GM19463 (cell line): ENCODE measurements around the gene LGR4.

Source experiments
- ATAC-seq: cut with Tn5 transposase; IDR thresholded peaks from one replicate; pipeline ENCODE4 v1.9.1; 2021; ENCODE audit warnings: mild to moderate bottlenecking, moderate library complexity; ENCODE audit not compliant: unreplicated experiment

LGR4 gene

DNA sequence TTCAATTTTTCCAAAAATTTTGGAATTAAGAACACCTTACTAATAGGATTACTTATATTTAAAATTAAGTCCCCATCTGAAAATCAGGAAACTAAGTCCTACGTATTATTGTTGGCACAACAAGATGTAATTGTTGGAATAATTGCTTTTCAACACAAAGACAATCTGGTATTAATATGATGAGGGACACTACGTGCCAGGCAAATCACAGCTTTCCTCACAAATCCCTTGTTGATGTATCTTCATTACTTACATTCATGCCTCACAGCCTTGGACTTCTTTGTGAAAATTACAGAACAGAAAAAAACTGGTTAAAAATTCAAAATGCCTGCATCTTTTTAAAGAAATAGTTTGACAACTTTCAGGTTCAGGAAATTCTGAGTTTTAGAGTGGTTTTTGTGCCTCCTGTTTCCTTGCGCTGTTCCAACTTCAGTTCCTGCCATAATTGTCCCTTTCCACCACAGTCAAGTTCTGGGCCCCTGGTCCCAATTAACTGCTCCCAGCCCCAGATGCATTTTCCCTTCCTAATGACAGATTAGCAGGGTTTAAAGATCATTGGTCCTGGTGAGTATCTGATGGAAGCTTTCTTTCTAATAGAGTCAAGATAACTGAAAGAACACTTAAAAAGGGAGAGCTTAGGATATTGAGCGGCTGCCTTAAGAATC lies 86.3 kb downstream of the LGR4 start:
- no peak for ATAC-seq

GRCh38 chr11:27385245-27385644 lies 87.3 kb downstream of the LGR4 start:
- ATAC-seq = no peak

DNA sequence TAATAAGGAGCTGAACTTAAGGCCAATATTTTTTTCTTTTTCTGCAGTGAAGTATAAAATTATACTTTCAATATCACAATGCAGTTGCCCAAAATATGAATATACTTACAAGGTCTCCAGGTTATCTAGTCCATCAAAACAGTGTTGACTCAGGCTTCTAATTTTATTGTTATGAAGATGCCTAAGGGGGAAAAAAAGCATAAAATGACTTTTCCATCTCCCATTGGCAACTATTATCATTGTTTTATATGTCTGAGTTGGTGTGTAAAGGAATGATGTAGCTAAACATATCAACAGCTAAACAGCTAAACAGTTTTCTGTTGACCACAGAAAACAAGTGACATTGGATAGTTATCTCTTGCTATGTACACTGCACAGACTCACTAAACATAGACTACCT lies 88.4 kb downstream of the LGR4 start:
- ATAC-seq = no peak

DNA sequence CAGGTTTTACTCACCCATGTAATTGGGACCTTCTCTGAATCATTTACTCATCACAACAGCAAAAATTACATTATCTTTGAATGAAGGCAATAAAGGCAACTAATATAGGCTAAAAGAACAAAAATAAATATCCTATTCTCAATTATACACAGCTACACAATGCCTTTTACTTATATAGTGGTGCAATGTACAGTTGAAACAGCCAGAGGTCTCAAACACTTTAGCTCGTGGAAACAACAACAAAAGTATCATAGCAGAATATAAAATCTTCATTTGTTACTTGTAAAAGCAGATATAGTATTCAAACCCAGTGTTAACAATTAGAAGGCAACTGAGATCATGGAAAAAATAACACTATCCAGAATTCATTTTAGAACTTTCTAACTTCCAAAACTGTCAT lies 88.9 kb downstream of the LGR4 start:
- no peak for ATAC-seq

- peak; percentile 75 for ATAC-seq
Measured at GRCh38 chr11:27381238-27381666, 91.3 kb downstream of the LGR4 start.

DNA sequence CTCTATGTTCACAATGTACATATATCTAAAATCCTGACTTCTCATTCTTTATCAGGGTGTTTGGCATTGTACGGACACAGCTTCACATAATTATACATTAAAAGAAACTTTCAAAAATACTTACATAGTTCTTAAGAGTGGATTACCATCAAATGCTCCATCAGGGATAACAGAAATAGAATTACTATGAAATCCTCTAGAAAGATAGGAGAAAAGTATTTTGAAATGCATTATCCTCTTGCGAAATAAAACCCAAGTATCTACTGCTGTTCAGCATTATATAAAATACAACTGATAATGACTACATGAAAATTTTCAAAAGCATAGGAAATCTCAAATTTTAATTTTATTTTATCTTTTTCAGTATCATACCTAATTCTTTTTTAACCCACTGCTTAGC lies 91.8 kb downstream of the LGR4 start:
- ATAC-seq = no peak

DNA sequence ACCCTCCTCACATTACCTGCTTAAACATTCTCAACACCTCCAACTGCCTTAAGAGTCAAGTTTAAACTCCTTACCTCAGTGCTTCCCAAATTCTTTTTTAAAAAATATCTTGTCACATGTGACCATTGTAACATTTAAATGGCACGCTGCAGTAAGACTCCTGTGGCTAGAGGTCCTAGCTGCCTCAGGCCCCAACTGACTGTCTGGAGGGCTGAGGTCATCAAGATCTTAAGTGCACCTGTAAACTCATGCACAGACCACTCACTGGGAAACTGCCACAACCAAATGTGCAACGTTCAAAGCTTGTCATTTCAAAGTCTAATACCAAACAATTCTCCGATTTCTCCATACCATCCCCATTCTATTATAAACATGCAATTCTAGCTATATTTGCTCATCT lies 93.1 kb downstream of the LGR4 start:
- ATAC-seq = no peak

- no peak for ATAC-seq
Measured at GRCh38 chr11:27375370-27375769, 97.2 kb downstream of the LGR4 start.

DNA sequence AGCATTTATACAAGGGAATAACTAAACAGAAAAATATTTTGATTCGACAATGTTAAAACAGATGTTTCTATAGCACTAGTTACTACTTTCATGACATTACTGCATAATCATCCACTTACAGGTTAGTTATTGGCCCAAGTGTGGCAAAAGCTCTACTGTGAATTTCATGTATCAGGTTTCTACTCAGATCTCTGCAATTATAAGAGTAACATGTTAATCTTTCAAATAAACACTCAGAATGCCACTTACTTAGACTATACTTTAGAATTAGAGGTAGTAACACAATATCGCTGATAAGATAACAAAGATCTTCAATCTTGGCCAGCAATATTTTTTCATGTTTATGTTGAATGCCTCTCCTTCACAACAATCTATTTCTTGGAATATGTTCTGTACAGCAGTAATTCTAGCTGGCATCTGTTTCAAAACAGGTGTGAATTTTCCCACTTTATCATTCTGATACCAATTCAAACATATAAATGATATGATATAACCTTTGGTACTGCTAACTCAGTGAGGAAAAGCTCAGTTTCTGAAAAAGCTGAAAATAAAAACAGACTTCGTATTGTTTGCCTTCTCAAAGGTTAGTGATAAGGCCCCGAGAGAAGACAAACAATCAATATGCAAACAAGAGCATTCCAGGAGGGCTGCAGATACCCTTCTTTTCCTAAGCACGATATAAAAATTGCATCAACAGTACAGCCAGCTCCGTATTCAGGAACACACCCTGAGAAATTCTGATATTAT lies 98.6 kb downstream of the LGR4 start:
- ATAC-seq = no peak

DNA sequence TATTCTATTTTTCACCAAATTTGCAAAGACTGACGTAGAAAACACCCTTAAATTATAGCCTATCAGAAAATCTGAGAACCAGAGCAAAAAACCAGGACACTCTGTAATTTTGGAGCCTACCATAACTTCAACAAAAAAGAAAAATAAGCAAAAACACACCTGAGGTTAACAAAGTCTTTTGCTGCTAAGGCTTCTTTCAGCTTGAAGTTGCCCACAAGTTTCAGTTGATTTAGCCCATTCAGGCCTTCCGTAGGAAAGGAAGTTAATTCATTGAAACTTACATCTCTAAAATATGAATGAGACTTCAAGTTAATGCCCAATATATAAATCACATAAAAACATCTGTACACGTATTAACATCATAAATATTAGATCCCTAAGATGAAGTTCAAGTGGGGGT lies 99.2 kb downstream of the LGR4 start:
- ATAC-seq = no peak

DNA sequence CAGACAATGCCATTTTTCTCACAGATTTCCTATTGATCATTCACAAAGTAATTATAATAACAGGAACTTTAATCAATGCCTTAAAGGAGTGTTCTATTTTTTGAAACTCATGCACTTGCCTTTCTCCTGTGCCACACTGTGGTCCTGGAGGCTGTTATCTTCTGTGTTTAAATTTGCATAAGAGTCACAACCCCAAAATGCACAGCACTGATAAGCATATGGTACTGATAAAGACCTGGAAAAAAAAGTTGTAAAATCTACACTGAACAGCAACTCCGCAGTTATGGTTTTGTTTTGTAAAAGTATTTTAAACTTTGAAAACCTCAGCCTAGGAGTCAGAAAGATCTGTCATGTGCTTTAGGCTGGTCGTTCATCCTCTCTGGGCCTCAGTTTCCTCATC lies 100.4 kb downstream of the LGR4 start:
- no peak for ATAC-seq

- ATAC-seq = no peak
Measured at GRCh38 chr11:27371489-27371888, 101.1 kb downstream of the LGR4 start.

DNA sequence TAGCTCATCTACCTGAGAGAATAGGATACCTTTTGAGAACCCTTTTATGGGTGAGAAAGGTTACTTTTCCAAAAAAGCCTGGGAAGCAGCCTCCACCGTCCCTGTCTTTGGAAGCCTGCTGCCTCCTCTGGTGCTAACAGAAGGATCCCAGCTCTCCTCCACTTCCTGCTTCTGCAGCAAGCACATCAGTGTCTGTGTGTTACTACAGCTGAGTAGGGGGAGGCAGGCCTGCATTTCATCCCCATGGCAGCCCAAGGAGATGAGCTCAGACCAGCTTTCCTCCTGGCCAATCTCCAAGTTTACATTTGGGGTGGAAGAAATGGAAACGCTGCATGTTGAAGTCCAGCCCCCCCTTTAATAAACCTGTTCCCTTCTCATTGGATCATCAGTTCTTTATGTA lies 102.2 kb downstream of the LGR4 start:
- no peak for ATAC-seq

- ATAC-seq = no peak
Measured at GRCh38 chr11:27367881-27368280, 104.7 kb downstream of the LGR4 start.

DNA sequence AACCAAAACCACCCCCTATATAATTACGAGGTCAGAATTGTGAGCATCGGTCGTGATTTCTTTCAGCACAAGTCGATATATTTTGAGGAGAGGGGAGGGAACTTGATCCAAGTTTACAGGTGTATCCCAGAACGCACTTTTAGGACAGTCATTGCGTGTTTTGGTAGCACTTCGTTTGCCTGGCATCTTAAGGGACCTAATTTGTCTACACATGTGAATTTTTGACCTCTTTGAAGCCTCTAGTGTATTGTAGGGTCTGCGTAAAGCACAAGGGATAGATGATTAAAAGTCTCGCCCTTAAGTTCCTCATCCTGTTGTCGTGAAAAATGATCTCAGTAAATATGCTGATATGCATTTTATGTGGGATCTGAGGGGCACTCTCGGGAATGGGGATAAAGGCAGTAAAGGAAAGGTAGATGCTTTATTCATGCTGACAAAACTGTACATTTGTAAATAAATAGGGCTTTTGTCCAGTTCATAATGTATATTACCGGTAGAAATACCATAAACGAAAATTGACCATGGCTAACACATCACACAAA lies 108.9 kb downstream of the LGR4 start:
- no peak for ATAC-seq

- ATAC-seq = peak; percentile 99
Measured at GRCh38 chr11:27362749-27363575, 109.6 kb downstream of the LGR4 start, which contains the start of gene CCDC34. TSS of gene CCDC34 (minus strand) at chr11:27363215. CDS start at chr11:27363194, 21 bp downstream.

DNA sequence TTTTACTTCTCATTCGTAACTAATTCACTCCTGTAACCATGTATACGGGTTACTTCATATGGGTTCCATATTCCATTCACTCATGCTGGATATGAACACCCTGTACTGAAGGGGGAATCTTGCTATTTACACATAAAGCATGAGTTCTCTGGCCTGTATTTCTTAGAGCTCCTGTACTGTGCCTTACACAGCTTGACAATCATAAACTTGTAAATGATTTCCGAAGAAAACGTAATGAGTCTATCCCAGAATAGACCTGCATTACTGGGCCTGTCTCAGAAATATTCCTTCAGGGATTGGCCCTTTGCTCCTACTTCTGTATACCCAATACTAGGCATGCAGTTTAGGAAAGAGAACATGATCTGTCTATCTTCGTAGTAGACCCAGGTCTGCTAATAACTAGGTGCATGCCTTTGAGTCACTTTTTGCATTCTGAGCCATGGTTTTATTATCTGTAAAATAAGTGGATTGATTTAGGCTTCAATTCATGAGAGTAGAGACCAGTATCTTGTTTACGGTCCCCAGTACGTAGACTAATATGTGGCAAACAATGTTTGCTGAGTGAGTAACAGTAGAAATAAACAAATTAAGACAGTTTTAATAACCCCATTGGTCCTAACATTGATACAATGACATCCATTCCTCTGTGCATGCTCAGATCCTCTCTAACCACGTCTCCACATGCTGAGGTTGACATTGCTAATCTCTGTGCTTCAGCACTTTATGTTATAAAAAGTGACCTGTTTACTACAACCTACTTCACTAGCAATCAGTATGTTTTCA lies 110.8 kb downstream of the LGR4 start:
- ATAC-seq = no peak

- ATAC-seq = no peak
Measured at GRCh38 chr11:27358296-27358695, 114.3 kb downstream of the LGR4 start.

DNA sequence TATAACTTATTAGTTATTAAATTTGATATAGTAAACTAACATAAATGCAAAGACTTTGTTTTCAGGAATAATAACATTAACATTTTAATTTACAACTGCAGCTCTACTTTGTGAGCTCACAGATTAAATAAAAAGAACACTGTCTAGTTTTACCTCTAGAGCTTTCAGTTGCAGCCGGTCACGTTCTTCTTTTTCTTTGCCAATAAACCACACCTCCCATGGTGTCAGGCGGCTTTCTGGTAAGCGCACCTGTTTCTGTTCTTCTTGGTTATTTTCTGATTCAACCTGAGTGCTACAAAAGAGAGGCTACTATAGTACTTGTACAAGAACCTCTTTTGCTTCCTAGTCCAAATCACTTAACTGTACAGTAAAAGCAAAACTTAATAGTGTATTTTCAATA lies 115.3 kb downstream of the LGR4 start:
- ATAC-seq = no peak

DNA sequence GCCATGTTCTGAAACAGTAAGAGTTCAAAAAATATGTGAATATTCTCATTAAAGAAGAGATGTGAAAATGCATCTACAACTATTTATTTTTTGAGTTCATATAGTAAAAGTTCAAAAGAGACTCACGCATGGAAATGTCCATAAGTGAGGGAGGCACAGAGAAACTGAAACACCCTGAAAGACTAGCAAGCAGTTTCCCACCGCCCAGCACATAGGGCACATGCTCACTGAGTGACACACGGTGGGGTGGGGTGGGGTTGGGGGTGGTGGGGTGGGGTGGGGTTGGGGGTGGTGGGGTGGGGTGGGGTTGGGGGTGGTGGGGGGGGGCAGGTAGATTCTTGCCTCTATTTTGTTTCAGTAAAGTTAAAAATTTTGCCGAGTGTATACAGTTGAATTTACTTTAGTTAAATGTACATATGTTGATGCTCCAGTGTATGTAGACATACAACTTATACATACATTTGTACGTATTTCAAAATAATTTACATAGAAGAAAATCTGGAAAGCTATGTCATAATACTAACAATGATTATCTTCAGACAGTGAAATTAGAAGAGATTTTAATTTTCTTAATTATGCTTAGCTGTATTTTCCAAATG lies 115.9 kb downstream of the LGR4 start:
- no peak for ATAC-seq
